ENCODE data around the gene SEPTIN12. TPM values are rescaled to one million over a fixed set of nuclear protein-coding genes. Genes with fewer than 3 reads are reported as not detected.

SEPTIN12 gene
- total and polyA plus RNA-seq, 2 donors (not counting 3 experiments of a cell fraction or from before 2014, with no cell fraction given): not detected

DNA sequence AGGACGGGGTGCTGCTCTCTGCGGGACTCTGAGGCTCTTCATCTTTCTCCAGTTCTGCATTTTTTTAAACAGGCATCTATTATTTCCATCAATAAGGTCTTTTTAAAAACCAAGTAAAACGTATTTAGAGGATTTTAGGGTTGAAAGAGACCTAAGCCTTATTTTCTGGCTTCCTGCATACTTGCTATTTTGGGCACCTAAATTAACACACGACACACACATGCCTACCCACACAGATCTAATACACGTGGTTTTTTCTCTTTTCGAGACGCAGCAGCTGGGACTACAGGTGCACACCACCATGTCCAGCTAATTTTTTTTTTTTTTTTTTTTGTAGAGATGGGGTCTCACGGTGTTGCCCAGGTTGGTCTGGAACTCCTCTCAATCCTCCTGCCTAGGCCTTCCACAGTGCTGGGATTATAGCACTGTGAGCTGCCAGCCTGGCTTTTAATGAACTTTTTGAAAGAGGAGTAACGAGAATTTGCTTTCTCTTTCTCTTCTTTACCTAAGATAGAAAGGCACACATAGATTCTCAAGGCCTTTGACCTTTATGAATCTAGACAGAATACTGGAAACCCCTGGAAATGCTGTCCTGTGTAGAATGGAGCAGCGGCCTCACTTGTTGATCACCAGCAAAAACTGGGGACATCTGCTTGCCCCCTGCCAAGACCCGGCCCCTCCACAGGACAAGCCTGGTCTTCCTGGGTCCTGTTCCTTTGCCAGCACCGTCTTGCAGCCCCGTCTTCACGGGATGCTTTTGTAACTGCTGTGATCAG is 40.1 kb downstream of the SEPTIN12 start:
- H3K4me1 ChIP-seq (ENCODE audit: control insufficient read depth, extremely low read depth, insufficient read depth, low read length): no peaks in the 10 kb centered on the region
- CTCF ChIA-PET: no interaction called here
- DNase-seq (ENCODE audit: low read depth, low spot score) (no peak), FAIRE-seq (no peak)
- TF ChIP-seq GATA2 (IDR thresholded peaks at IDR 0.05; ENCODE audit: insufficient read depth, insufficient read length, low read depth, low read length) (no peak), CTCF (IDR thresholded peaks at IDR 0.05; ENCODE audit: extremely low read depth in 1 of 2, insufficient read depth in 1 of 2, low read depth in 1 of 2, low read length in 2 of 2) (no peak), MAX (IDR thresholded peaks at IDR 0.05; ENCODE audit: insufficient read depth, insufficient read length) (no peak), MYC (IDR thresholded peaks at IDR 0.05; ENCODE audit: low read depth, low read length) (no peak), FOS (IDR thresholded peaks at IDR 0.05; ENCODE audit: borderline replicate concordance, insufficient read depth, low read length) (no peak), EZH2 (IDR thresholded peaks at IDR 0.05; ENCODE audit: borderline replicate concordance, low read depth, low read length, severe bottlenecking) (no peak), JUN (IDR thresholded peaks at IDR 0.05; ENCODE audit: borderline replicate concordance, insufficient read depth, insufficient read length, low read depth) (no peak), POLR2AphosphoS5 (IDR thresholded peaks at IDR 0.05; ENCODE audit: insufficient read depth, low read depth, low read length) (no peak), POLR2A (IDR thresholded peaks at IDR 0.05; ENCODE audit: low read depth, low read length) (no peak)
- H3K4me3 ChIP-seq (replicated peaks in 1 of 3; ENCODE audit: insufficient read depth in 1 of 3, low read depth in 1 of 3, low read length in 3 of 3): no peak overlapping the region
- no peaks in the 10 kb centered on the region for H3K9me1 ChIP-seq (replicated peaks; ENCODE audit: control insufficient read depth, extremely low read depth, insufficient read depth, low read length)
- H2AFZ ChIP-seq (ENCODE audit: low read depth, low read length): no peak overlapping the region
- dilution Hi-C loops (cut with MboI; ENCODE audit: extremely low pct_ligation_motif_present, low sequenced_read_pairs) (no loop called here), intact Hi-C loops (cut with micrococcal nuclease) (no loop called here)
- H3K9me3 ChIP-seq (replicated peaks; ENCODE audit: control insufficient read depth, insufficient read depth, low read length): no peaks in the 10 kb centered on the region
- H3K79me2 ChIP-seq (ENCODE audit: control insufficient read depth, insufficient read depth, low read length): no peaks in the 10 kb centered on the region
- peaks cover 3 to 17% of the 10 kb centered on the region in 2 experiments for H3K36me3 ChIP-seq (ENCODE audit: control insufficient read depth in 2 of 2, extremely low read depth in 1 of 2, insufficient read depth in 2 of 2, low read length in 2 of 2)
- no peak overlapping the region for H3K9ac ChIP-seq (replicated peaks; ENCODE audit: extremely low read depth, insufficient read depth, low read length)
- BruUV-seq (replicated peaks): no TSS peak
- H4K20me1 ChIP-seq (replicated peaks; ENCODE audit: control insufficient read depth, extremely low read depth, insufficient read depth, low read length): no peaks in the 10 kb centered on the region
- POLR2A ChIA-PET: no interaction called here
- H3K27ac ChIP-seq (ENCODE audit: insufficient read depth, low read depth, low read length): no peak overlapping the region
- H3K27me3 ChIP-seq (ENCODE audit: control insufficient read depth in 2 of 2, insufficient read depth in 2 of 2, low read length in 2 of 2): no peaks in the 10 kb centered on the region
- H3K4me2 ChIP-seq (ENCODE audit: insufficient read depth, low read length): no peak overlapping the region

Data from endothelial cell of umbilical vein (primary cell).